WTC11 (cell line): Measurements from ENCODE around the gene TOM1.

Experiments used
- ATF3 ChIP-seq: sonication (generic); formaldehyde crosslinking; conservative IDR thresholded peaks from 2 replicates; pipeline ENCODE4 v1.8.1; 2022; ENCODE audit warnings: mild to moderate bottlenecking, missing genetic modification reagents
- CBFB ChIP-seq: sonication (generic); formaldehyde crosslinking; IDR thresholded peaks from 2 replicates; pipeline ENCODE4 v1.8.1; 2022; ENCODE audit warnings: mild to moderate bottlenecking, low read depth, missing genetic modification reagents
- CREB1 ChIP-seq: sonication (generic); formaldehyde crosslinking; IDR thresholded peaks from 2 replicates; pipeline ENCODE4 v1.8.0; 2023; ENCODE audit warnings: mild to moderate bottlenecking, missing genetic modification reagents
- CTCF ChIP-seq: fragments of 200-600 bp; IDR thresholded peaks from 2 replicates; pipeline ENCODE4 v1.8.0; 2022; ENCODE audit warnings: antibody characterized with exemption
- GABPB1 ChIP-seq: sonication (generic); formaldehyde crosslinking; IDR thresholded peaks from 2 replicates; pipeline ENCODE4 v1.8.1; 2023; ENCODE audit warnings: mild to moderate bottlenecking, missing genetic modification reagents
- JUN ChIP-seq: sonication (generic); formaldehyde crosslinking; IDR thresholded peaks from 2 replicates; pipeline ENCODE4 v1.8.0; 2023; ENCODE audit warnings: mild to moderate bottlenecking, missing genetic modification reagents
- MAX ChIP-seq: sonication (generic); formaldehyde crosslinking; IDR thresholded peaks from 2 replicates; pipeline ENCODE4 v1.8.0; 2022; ENCODE audit warnings: mild to moderate bottlenecking, missing genetic modification reagents
- NR2C2 ChIP-seq: sonication (generic); formaldehyde crosslinking; IDR thresholded peaks from 2 replicates; pipeline ENCODE4 v1.8.0; 2022; ENCODE audit warnings: mild to moderate bottlenecking, missing genetic modification reagents
- PREB ChIP-seq: sonication (generic); formaldehyde crosslinking; IDR thresholded peaks from 2 replicates; pipeline ENCODE4 v1.8.1; 2022; ENCODE audit warnings: mild to moderate bottlenecking, missing genetic modification reagents, moderate library complexity, borderline replicate concordance

GRCh38 chr22:35397095-35397904 is 97.6 kb downstream of the TOM1 start:
- TF ChIP-seq GABPB1 (CRISPR knock-in tag) (no peak; the same call in 1 of the 2 replicates), CTCF (no peak), CREB1 (CRISPR knock-in tag) (no peak), CBFB (no peak), PREB (CRISPR knock-in tag) (no peak), ATF3 (CRISPR knock-in tag) (no peak), MAX (CRISPR knock-in tag) (no peak), JUN (CRISPR knock-in tag) (no peak), NR2C2 (CRISPR knock-in tag) (no peak)
